Hematopoietic multipotent progenitor cell (in vitro differentiated cells): ENCODE measurements around the gene AGBL4. TPM values are rescaled to one million over a fixed set of nuclear protein-coding genes. Genes with fewer than 3 reads are reported as not detected.

Source experiments
- DNase-seq, 3 donors: peaks; one replicate each; pipeline ENCODE4 v3.0.0-alpha.2; 2011 to 2015; ENCODE audit warnings: low read depth in 2 of 3, low spot score in 2 of 3
- total RNA-seq: library from RNA; depleted of rRNA; stranded (reverse); fragments of >200 nt; gene quantifications from one replicate; pipeline ENCODE4 v1.2.3, GENCODE V29; 2012

AGBL4 gene
- total RNA-seq, 1 donor: 0.54 TPM

GRCh38 chr1:49723662-49724061, 300.1 kb downstream of the AGBL4 start:
- no peak for DNase-seq

GRCh38 chr1:49694251-49694827, 329.4 kb downstream of the AGBL4 start:
- DNase-seq: no peak

- no peak for DNase-seq
Observed at GRCh38 chr1:49686107-49686506, 337.6 kb downstream of the AGBL4 start.

- no peak for DNase-seq
Observed at GRCh38 chr1:49677706-49678105, 346.0 kb downstream of the AGBL4 start.

- DNase-seq: no peak
Observed at GRCh38 chr1:49651136-49651535, 372.6 kb downstream of the AGBL4 start.

GRCh38 chr1:49630156-49630555, 393.6 kb downstream of the AGBL4 start:
- no peak for DNase-seq

GRCh38 chr1:49627781-49628180, 396.0 kb downstream of the AGBL4 start:
- no peak for DNase-seq

GRCh38 chr1:49626472-49626871, 397.3 kb downstream of the AGBL4 start:
- no peak for DNase-seq

GRCh38 chr1:49622877-49623276, 400.9 kb downstream of the AGBL4 start:
- no peak for DNase-seq

- no peak for DNase-seq
Observed at GRCh38 chr1:49606082-49606481, 417.7 kb downstream of the AGBL4 start.

GRCh38 chr1:49597436-49597835, 426.3 kb downstream of the AGBL4 start:
- DNase-seq: no peak

- DNase-seq: no peak
Observed at GRCh38 chr1:49576327-49576901, 447.3 kb downstream of the AGBL4 start.

GRCh38 chr1:49556676-49557234, 467.0 kb downstream of the AGBL4 start:
- no peak for DNase-seq

GRCh38 chr1:49552101-49552500, 471.7 kb downstream of the AGBL4 start:
- DNase-seq: no peak

- no peak for DNase-seq
Observed at GRCh38 chr1:49544615-49545014, 479.1 kb downstream of the AGBL4 start.

GRCh38 chr1:49541096-49541752, 482.5 kb downstream of the AGBL4 start:
- no peak for DNase-seq

GRCh38 chr1:49527606-49528305, 496.0 kb downstream of the AGBL4 start:
- DNase-seq: no peak

GRCh38 chr1:49526672-49527071, 497.1 kb downstream of the AGBL4 start:
- no peak for DNase-seq

GRCh38 chr1:49523764-49524163, 500.0 kb downstream of the AGBL4 start:
- no peak for DNase-seq

GRCh38 chr1:49466961-49467360, 556.8 kb downstream of the AGBL4 start:
- no peak for DNase-seq

GRCh38 chr1:49465486-49466185, 558.1 kb downstream of the AGBL4 start:
- DNase-seq: no peak
